HepG2 (cell line): ENCODE results near the gene RFFL. TPM values are rescaled to one million over a fixed set of nuclear protein-coding genes. Genes with fewer than 3 reads are reported as not detected.
A peak's percentile ranks its signal among the peaks of the same experiment; 100 is the strongest.

Source experiments
- AFF4 ChIP-seq: sonication (generic); formaldehyde crosslinking; IDR thresholded peaks from 2 replicates; pipeline ENCODE4 v1.4.0; 2020; ENCODE audit warnings: missing genetic modification reagents
- CEBPB ChIP-seq: IDR thresholded peaks from 2 replicates; pipeline ENCODE4 v1.6.1; 2011; ENCODE audit warnings: low read depth, low read length, improper control_type of control experiment, borderline replicate concordance
- CENPX ChIP-seq: sonication (generic); formaldehyde crosslinking; IDR thresholded peaks from 2 replicates; pipeline ENCODE4 v1.9.0; 2021; ENCODE audit warnings: mild to moderate bottlenecking, missing genetic modification reagents, moderate library complexity
- FOSL1 ChIP-seq: sonication (generic); formaldehyde crosslinking; IDR thresholded peaks from 2 replicates; pipeline ENCODE4 v1.9.0; 2021; ENCODE audit warnings: missing genetic modification reagents, borderline replicate concordance
- FOXK1 ChIP-seq: sonication (generic); formaldehyde crosslinking; IDR thresholded peaks from 2 replicates; pipeline ENCODE4 v1.4.0; 2020; ENCODE audit warnings: low read depth, missing genetic modification reagents, borderline replicate concordance
- IRF1 ChIP-seq: sonication (generic); formaldehyde crosslinking; IDR thresholded peaks from 2 replicates; pipeline ENCODE4 v1.4.0; 2020; ENCODE audit warnings: low read depth, mild to moderate bottlenecking, missing genetic modification reagents
- KDM5B ChIP-seq: sonication (generic); formaldehyde crosslinking; IDR thresholded peaks from 2 replicates; pipeline ENCODE4 v1.4.0; 2020; ENCODE audit warnings: missing genetic modification reagents, mild to moderate bottlenecking, borderline replicate concordance
- MZF1 ChIP-seq: sonication (generic); formaldehyde crosslinking; IDR thresholded peaks from 2 replicates; pipeline ENCODE4 v1.8.1; 2023; ENCODE audit warnings: mild to moderate bottlenecking, missing genetic modification reagents, borderline replicate concordance
- NR2F1 ChIP-seq, 2 experiments: fragments of 450-650 bp in 1 of 2; formaldehyde crosslinking in 1 of 2; IDR thresholded peaks; 2 replicates each; pipeline versions ENCODE4 v1.5.0 to v1.6.1; 2016 to 2020; ENCODE audit warnings: mild to moderate bottlenecking in 1 of 2, missing compliant biosample characterization in 1 of 2, missing genetic modification reagents in 1 of 2, moderate library complexity in 1 of 2
- PCBP1 ChIP-seq: fragments of 200-400 bp; formaldehyde crosslinking; IDR thresholded peaks from 2 replicates; pipeline ENCODE4 v1.6.1; 2017; ENCODE audit warnings: mild to moderate bottlenecking, low read depth, low read length, borderline replicate concordance
- PHF8 ChIP-seq: sonication (generic); formaldehyde crosslinking; IDR thresholded peaks from 2 replicates; pipeline ENCODE4 v1.5.0; 2020; ENCODE audit warnings: missing genetic modification reagents
- SRY ChIP-seq: sonication (generic); formaldehyde crosslinking; IDR thresholded peaks from 2 replicates; pipeline ENCODE4 v1.8.0; 2022; ENCODE audit warnings: mild to moderate bottlenecking, missing genetic modification reagents
- U2AF2 ChIP-seq: fragments of 200-400 bp; formaldehyde crosslinking; IDR thresholded peaks from 2 replicates; pipeline ENCODE4 v1.6.1; 2017; ENCODE audit warnings: low read depth, mild to moderate bottlenecking, low read length
- ZBTB8A ChIP-seq: sonication (generic); formaldehyde crosslinking; IDR thresholded peaks from 2 replicates; pipeline ENCODE4 v1.4.0; 2020; ENCODE audit warnings: mild to moderate bottlenecking, low read depth, missing genetic modification reagents, borderline replicate concordance
- ZNF142 ChIP-seq: sonication (generic); formaldehyde crosslinking; IDR thresholded peaks from 2 replicates; pipeline ENCODE4 v1.4.0; 2020; ENCODE audit warnings: missing genetic modification reagents
- ZNF543 ChIP-seq: sonication (generic); formaldehyde crosslinking; IDR thresholded peaks from 2 replicates; pipeline ENCODE4 v1.4.0; 2020; ENCODE audit warnings: mild to moderate bottlenecking, missing genetic modification reagents
- ZNF737 ChIP-seq: sonication (generic); formaldehyde crosslinking; IDR thresholded peaks from 2 replicates; pipeline ENCODE4 v1.5.0; 2020; ENCODE audit warnings: missing genetic modification reagents, mild to moderate bottlenecking, borderline replicate concordance
- ZNF878 ChIP-seq: sonication (generic); formaldehyde crosslinking; IDR thresholded peaks from 2 replicates; pipeline ENCODE4 v1.8.1; 2023; ENCODE audit warnings: mild to moderate bottlenecking, missing genetic modification reagents, moderate library complexity
- polyA plus RNA-seq, 8 experiments: library from polyadenylated mRNA; depleted of rRNA in 3 of 8; stranded (reverse) in 7 of 8; unstranded in 1 of 8; fragments of >200 nt; fragmentation: Illumina TruSeq in 4 of 8; extraction: Trizol in 4 of 8; gene quantifications; 2 replicates each; pipeline versions ENCODE4 v1.2.1 to v1.2.3, GENCODE V29; 2011 to 2016; ENCODE audit warnings: low read depth in 4 of 8, missing spikeins in 1 of 8, mixed read lengths in 1 of 8; ENCODE audit not compliant: insufficient read depth in 1 of 8
- total RNA-seq, 5 experiments: library from RNA; depleted of rRNA; stranded (reverse); fragments of >200 nt; fragmentation: Illumina TruSeq; extraction: Trizol; gene quantifications; 2 replicates each; pipeline ENCODE4 v1.2.3, GENCODE V29; 2016; ENCODE audit warnings: low read depth in 1 of 5

Gene RFFL
- total and polyA plus RNA-seq, 2 of the 13 experiments (the other 11 are each of a cell fraction or from before 2014, with no cell fraction given) = 24.3 to 48.6 TPM

- TF ChIP-seq AFF4 (CRISPR knock-in tag) = no peak
- TF ChIP-seq IRF1 = no peak
- no peak for TF ChIP-seq KDM5B
- peak; percentile 33; the same call in 1 of the 2 replicates for TF ChIP-seq ZNF878
- peak; percentile 36; the same call in 1 of the 2 replicates for TF ChIP-seq PHF8 (CRISPR knock-in tag)
- TF ChIP-seq ZNF142 = no peak
- no peak for TF ChIP-seq ZNF737
- TF ChIP-seq MZF1 (CRISPR knock-in tag) = no peak
- no peak for TF ChIP-seq ZBTB8A
- no peak for TF ChIP-seq CEBPB
- no peak for TF ChIP-seq FOXK1 (CRISPR knock-in tag)
- TF ChIP-seq PCBP1 = no peak
- TF ChIP-seq ZNF543 (CRISPR knock-in tag) = peak; percentile 37; the same call in 1 of the 2 replicates
- TF ChIP-seq CENPX = no peak
- TF ChIP-seq SRY (CRISPR knock-in tag) = peak; percentile 65
- TF ChIP-seq U2AF2 = no peak
- no peak for TF ChIP-seq FOSL1 (CRISPR knock-in tag)
- no peak for TF ChIP-seq NR2F1 (CRISPR knock-in tag; IDR thresholded peaks at IDR 0.05)
These were observed 24.9 kb upstream of the RFFL start (continued) for GRCh38 chr17:35088356-35088880.
